ACC112 (cell line): ENCODE results near the gene ABCA4.

Source experiments
- H2AFZ ChIP-seq: fragments of 200-600 bp; sonication (generic); one replicate; pipeline ENCODE4 v1.6.0; 2017; ENCODE audit warnings: antibody characterized with exemption, low read length; ENCODE audit not compliant: unreplicated experiment
- H3K27ac ChIP-seq: fragments of 200-600 bp; sonication (generic); 2 replicates; pipeline ENCODE4 v1.5.1; 2014; ENCODE audit warnings: low read depth, mild to moderate bottlenecking, antibody characterized with exemption, low read length, moderate library complexity
- H3K27me3 ChIP-seq: fragments of 200-600 bp; sonication (generic); 2 replicates; pipeline ENCODE4 v1.6.1; 2014; ENCODE audit warnings: mild to moderate bottlenecking, antibody characterized with exemption, low read length, moderate library complexity, mixed read lengths; ENCODE audit not compliant: insufficient read depth
- H3K36me3 ChIP-seq: fragments of 200-600 bp; sonication (generic); 2 replicates; pipeline ENCODE4 v1.6.1; 2016; ENCODE audit warnings: mild to moderate bottlenecking, antibody characterized with exemption, low read length, moderate library complexity, mixed read lengths; ENCODE audit not compliant: insufficient read depth
- H3K4me1 ChIP-seq: fragments of 200-600 bp; sonication (generic); one replicate; pipeline ENCODE4 v1.6.1; 2016; ENCODE audit warnings: low read length, mixed read lengths; ENCODE audit not compliant: insufficient read depth, unreplicated experiment, control insufficient read depth
- H3K4me3 ChIP-seq: fragments of 200-600 bp; sonication (generic); 2 replicates; pipeline ENCODE4 v1.5.1; 2014; ENCODE audit warnings: mild to moderate bottlenecking, low read depth, low read length
- H3K79me2 ChIP-seq: fragments of 200-600 bp; sonication (generic); one replicate; pipeline ENCODE4 v1.6.0; 2016; ENCODE audit warnings: low read length; ENCODE audit not compliant: control insufficient read depth, unreplicated experiment, insufficient read depth

ABCA4 gene

GRCh38 chr1:94124538-94124937 lies 3.6 kb upstream of the ABCA4 start:
- H3K4me1 ChIP-seq = peaks cover 10% of the 10 kb centered on the region
- H3K4me3 ChIP-seq = no peak overlapping the region
- H3K27me3 ChIP-seq = no peaks in the 10 kb centered on the region
- H3K27ac ChIP-seq = no peak overlapping the region
- H3K79me2 ChIP-seq = no peaks in the 10 kb centered on the region
- H3K36me3 ChIP-seq = no peaks in the 10 kb centered on the region
- no peak overlapping the region for H2AFZ ChIP-seq

- H2AFZ ChIP-seq = no peak overlapping the region
- H3K36me3 ChIP-seq = no peaks in the 10 kb centered on the region
- no peak overlapping the region for H3K27ac ChIP-seq
- H3K27me3 ChIP-seq = no peaks in the 10 kb centered on the region
- no peak overlapping the region for H3K4me3 ChIP-seq
- no peaks in the 10 kb centered on the region for H3K79me2 ChIP-seq
- peaks cover 10% of the 10 kb centered on the region for H3K4me1 ChIP-seq
These were observed 1.4 kb upstream of the ABCA4 start for GRCh38 chr1:94122201-94122970.

- H3K36me3 ChIP-seq = no peaks in the 10 kb centered on the region
- no peak overlapping the region for H3K27ac ChIP-seq
- H3K4me1 ChIP-seq = peaks cover 4% of the 10 kb centered on the region
- no peak overlapping the region for H2AFZ ChIP-seq
- H3K79me2 ChIP-seq = no peaks in the 10 kb centered on the region
- H3K4me3 ChIP-seq = no peak overlapping the region
- H3K27me3 ChIP-seq = no peaks in the 10 kb centered on the region
These were observed 468 bp upstream of the ABCA4 start for GRCh38 chr1:94121411-94121821.

GRCh38 chr1:94120570-94120901 lies 412 bp downstream of the ABCA4 start:
- no peaks in the 10 kb centered on the region for H3K4me1 ChIP-seq
- H3K27me3 ChIP-seq = no peaks in the 10 kb centered on the region
- no peak overlapping the region for H3K27ac ChIP-seq
- no peak overlapping the region for H3K4me3 ChIP-seq
- H2AFZ ChIP-seq = no peak overlapping the region
- H3K36me3 ChIP-seq = no peaks in the 10 kb centered on the region
- H3K79me2 ChIP-seq = no peaks in the 10 kb centered on the region

GRCh38 chr1:94119796-94120569 lies 965 bp downstream of the ABCA4 start:
- no peak overlapping the region for H3K27ac ChIP-seq
- H3K36me3 ChIP-seq = no peaks in the 10 kb centered on the region
- no peaks in the 10 kb centered on the region for H3K79me2 ChIP-seq
- H2AFZ ChIP-seq = no peak overlapping the region
- H3K4me3 ChIP-seq = no peak overlapping the region
- H3K4me1 ChIP-seq = no peaks in the 10 kb centered on the region
- no peaks in the 10 kb centered on the region for H3K27me3 ChIP-seq

GRCh38 chr1:94119306-94119705 lies 1.6 kb downstream of the ABCA4 start:
- H3K4me1 ChIP-seq = no peaks in the 10 kb centered on the region
- no peaks in the 10 kb centered on the region for H3K27me3 ChIP-seq
- H3K27ac ChIP-seq = no peak overlapping the region
- H3K36me3 ChIP-seq = no peaks in the 10 kb centered on the region
- no peaks in the 10 kb centered on the region for H3K79me2 ChIP-seq
- no peak overlapping the region for H2AFZ ChIP-seq
- H3K4me3 ChIP-seq = no peak overlapping the region

- Histone ChIP-seq H2AFZ (no peak overlapping the region), H3K4me1 (no peaks in the 10 kb centered on the region), H3K36me3 (no peaks in the 10 kb centered on the region), H3K27ac (no peak overlapping the region), H3K27me3 (peaks cover 4% of the 10 kb centered on the region; the same call in 1 of the 2 replicates), H3K4me3 (no peak overlapping the region), H3K79me2 (no peaks in the 10 kb centered on the region)
These were observed 2.5 kb downstream of the ABCA4 start for GRCh38 chr1:94118471-94118870.

- Histone ChIP-seq H3K27me3 (peaks cover 9% of the 10 kb centered on the region; the same call in 1 of the 2 replicates), H2AFZ (no peak overlapping the region), H3K4me3 (no peak overlapping the region), H3K27ac (no peak overlapping the region), H3K4me1 (no peaks in the 10 kb centered on the region), H3K36me3 (no peaks in the 10 kb centered on the region), H3K79me2 (no peaks in the 10 kb centered on the region)
These were observed 2.9 kb downstream of the ABCA4 start for GRCh38 chr1:94118013-94118412.

GRCh38 chr1:94117259-94117851 lies 3.6 kb downstream of the ABCA4 start:
- H2AFZ ChIP-seq = no peak overlapping the region
- no peaks in the 10 kb centered on the region for H3K4me1 ChIP-seq
- H3K27ac ChIP-seq = no peak overlapping the region
- H3K79me2 ChIP-seq = no peaks in the 10 kb centered on the region
- no peaks in the 10 kb centered on the region for H3K36me3 ChIP-seq
- no peak overlapping the region for H3K4me3 ChIP-seq
- peaks cover 9% of the 10 kb centered on the region; the same call in 1 of the 2 replicates for H3K27me3 ChIP-seq

- Histone ChIP-seq H3K4me1 (no peaks in the 10 kb centered on the region), H3K27ac (no peak overlapping the region), H3K79me2 (no peaks in the 10 kb centered on the region), H3K4me3 (no peak overlapping the region), H2AFZ (no peak overlapping the region), H3K36me3 (no peaks in the 10 kb centered on the region), H3K27me3 (peaks cover 9% of the 10 kb centered on the region; the same call in 1 of the 2 replicates)
These were observed 5.0 kb downstream of the ABCA4 start for GRCh38 chr1:94115900-94116436.
